OCI-LY7 (cell line): ENCODE measurements around the gene ACER3. TPM values are rescaled to one million over a fixed set of nuclear protein-coding genes. Genes with fewer than 3 reads are reported as not detected.

Experiments used
- BruUV-seq: library from RNA; stranded (reverse); fragments of 400-500 nt; replicated peaks from 2 replicates; lab custom pipeline; 2021; lab: Mats Ljungman, UMichigan
- CTCF ChIA-PET: fragments of 300-600 bp; sonication (Branson Sonifier 250); formaldehyde crosslinking; loops from one replicate; lab custom pipeline; 2022; ENCODE audit warnings: antibody characterized with exemption; ENCODE audit not compliant: unreplicated experiment; lab: Charles Lee
- POLR2A ChIA-PET: fragments of 300-600 bp; sonication (Branson Sonifier 250); formaldehyde crosslinking; loops from one replicate; lab custom pipeline; 2022; ENCODE audit warnings: antibody characterized with exemption; lab: Charles Lee
- DNase-seq: peaks from one replicate; pipeline ENCODE4 v3.0.0-alpha.2; 2015; ENCODE audit warnings: low spot score
- H2AFZ ChIP-seq: fragments of 200-600 bp; sonication (generic), shearing (Covaris generic); 2 replicates; pipeline ENCODE4 v1.6.1; 2014; ENCODE audit warnings: mild to moderate bottlenecking, antibody characterized with exemption, low read length, moderate library complexity
- H3K27ac ChIP-seq: fragments of 200-600 bp; sonication (generic); 2 replicates; pipeline ENCODE4 v1.5.1; 2014; ENCODE audit warnings: mixed run types, low read depth, mild to moderate bottlenecking, moderate library complexity, low read length, inconsistent platforms; ENCODE audit not compliant: poor library complexity, severe bottlenecking
- H3K36me3 ChIP-seq: fragments of 200-600 bp; sonication (generic); 2 replicates; pipeline ENCODE4 v1.6.1; 2014; ENCODE audit warnings: mild to moderate bottlenecking, antibody characterized with exemption, low read length, moderate library complexity, mixed read lengths; ENCODE audit not compliant: insufficient read depth
- H3K4me1 ChIP-seq: fragments of 200-600 bp; sonication (generic); 2 replicates; pipeline ENCODE4 v1.5.1; 2014; ENCODE audit warnings: mild to moderate bottlenecking, low read length; ENCODE audit not compliant: insufficient read depth, poor library complexity, severe bottlenecking
- H3K4me2 ChIP-seq: fragments of 200-600 bp; sonication (generic); 2 replicates; pipeline ENCODE4 v1.6.1; 2014; ENCODE audit warnings: mild to moderate bottlenecking, low read length
- H3K4me3 ChIP-seq: fragments of 200-600 bp; sonication (generic); 2 replicates; pipeline ENCODE4 v1.5.1; 2014; ENCODE audit warnings: mild to moderate bottlenecking, low read depth, low read length; ENCODE audit not compliant: poor library complexity, severe bottlenecking
- H3K79me2 ChIP-seq: fragments of 200-600 bp; sonication (generic); 2 replicates; pipeline ENCODE4 v1.6.1; 2016; ENCODE audit warnings: low read depth, mild to moderate bottlenecking, low read length, moderate library complexity, mixed read lengths; ENCODE audit not compliant: insufficient read depth
- H3K9me2 ChIP-seq: fragments of 200-600 bp; sonication (generic); 2 replicates; pipeline ENCODE4 v1.6.1; 2016; ENCODE audit warnings: mild to moderate bottlenecking, low read length, mixed read lengths; ENCODE audit not compliant: insufficient read depth
- H3K9me3 ChIP-seq: fragments of 200-600 bp; sonication (generic); 2 replicates; pipeline ENCODE4 v1.6.1; 2014; ENCODE audit warnings: mild to moderate bottlenecking, mixed run types, low read length, mixed read lengths
- H4K20me1 ChIP-seq: fragments of 200-600 bp; sonication (generic); 2 replicates; pipeline ENCODE4 v1.6.1; 2014; ENCODE audit warnings: mild to moderate bottlenecking, antibody characterized with exemption, low read length, moderate library complexity, mixed read lengths; ENCODE audit not compliant: insufficient read depth
- EZH2phosphoT487 ChIP-seq: fragments of 200-600 bp; sonication (generic); IDR thresholded peaks from 2 replicates; pipeline ENCODE4 v1.6.1; 2018; ENCODE audit warnings: low read depth, borderline replicate concordance, mild to moderate bottlenecking, mixed run types, antibody characterized with exemption, low read length, moderate library complexity, mixed read lengths
- intact Hi-C: fragments of 100-400 bp; cut with micrococcal nuclease; formaldehyde crosslinking; loops from one replicate; pipeline ENCODE4 v1.10.0; 2022; ENCODE audit not compliant: unreplicated experiment
- total RNA-seq, 2 experiments: library from RNA; depleted of rRNA in 1 of 2; stranded (reverse); fragments of >200 nt in 1 of 2; shearing (Covaris generic) in 1 of 2; gene quantifications; 2 replicates each; pipeline ENCODE4 v1.2.3, GENCODE V29; 2014 to 2022
- TF ChIP-seq, protein P1 (sequence below): fragments of 200-600 bp; sonication (generic); conservative IDR thresholded peaks from 2 replicates; pipeline ENCODE4 v1.5.1; 2014; ENCODE audit warnings: mild to moderate bottlenecking, antibody characterized with exemption, low read length, moderate library complexity, mixed read lengths

Gene ACER3
- total RNA-seq, 2 experiments from 2014 or later = 3.0 to 12.2 TPM

GRCh38 chr11:77069336-77069968 is 208.7 kb downstream of the ACER3 start:
- Histone ChIP-seq H3K9me2 (no peaks in the 10 kb centered on the region), H3K4me3 (no peak overlapping the region), H3K9me3 (no peaks in the 10 kb centered on the region), H3K27ac (no peak overlapping the region), H3K79me2 (no peaks in the 10 kb centered on the region), H3K4me1 (peaks cover 9% of the 10 kb centered on the region), H3K4me2 (no peak overlapping the region), H3K36me3 (no peaks in the 10 kb centered on the region), H2AFZ (no peak overlapping the region), H4K20me1 (no peaks in the 10 kb centered on the region)
- no peak for TF ChIP-seq EZH2phosphoT487
- TF ChIP-seq, protein P1, sequence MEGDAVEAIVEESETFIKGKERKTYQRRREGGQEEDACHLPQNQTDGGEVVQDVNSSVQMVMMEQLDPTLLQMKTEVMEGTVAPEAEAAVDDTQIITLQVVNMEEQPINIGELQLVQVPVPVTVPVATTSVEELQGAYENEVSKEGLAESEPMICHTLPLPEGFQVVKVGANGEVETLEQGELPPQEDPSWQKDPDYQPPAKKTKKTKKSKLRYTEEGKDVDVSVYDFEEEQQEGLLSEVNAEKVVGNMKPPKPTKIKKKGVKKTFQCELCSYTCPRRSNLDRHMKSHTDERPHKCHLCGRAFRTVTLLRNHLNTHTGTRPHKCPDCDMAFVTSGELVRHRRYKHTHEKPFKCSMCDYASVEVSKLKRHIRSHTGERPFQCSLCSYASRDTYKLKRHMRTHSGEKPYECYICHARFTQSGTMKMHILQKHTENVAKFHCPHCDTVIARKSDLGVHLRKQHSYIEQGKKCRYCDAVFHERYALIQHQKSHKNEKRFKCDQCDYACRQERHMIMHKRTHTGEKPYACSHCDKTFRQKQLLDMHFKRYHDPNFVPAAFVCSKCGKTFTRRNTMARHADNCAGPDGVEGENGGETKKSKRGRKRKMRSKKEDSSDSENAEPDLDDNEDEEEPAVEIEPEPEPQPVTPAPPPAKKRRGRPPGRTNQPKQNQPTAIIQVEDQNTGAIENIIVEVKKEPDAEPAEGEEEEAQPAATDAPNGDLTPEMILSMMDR = no peak
- no peak for DNase-seq
- intact Hi-C loops = no loop called here
- CTCF ChIA-PET = no interaction called here
- POLR2A ChIA-PET = no interaction called here
- no TSS peak for BruUV-seq

DNA sequence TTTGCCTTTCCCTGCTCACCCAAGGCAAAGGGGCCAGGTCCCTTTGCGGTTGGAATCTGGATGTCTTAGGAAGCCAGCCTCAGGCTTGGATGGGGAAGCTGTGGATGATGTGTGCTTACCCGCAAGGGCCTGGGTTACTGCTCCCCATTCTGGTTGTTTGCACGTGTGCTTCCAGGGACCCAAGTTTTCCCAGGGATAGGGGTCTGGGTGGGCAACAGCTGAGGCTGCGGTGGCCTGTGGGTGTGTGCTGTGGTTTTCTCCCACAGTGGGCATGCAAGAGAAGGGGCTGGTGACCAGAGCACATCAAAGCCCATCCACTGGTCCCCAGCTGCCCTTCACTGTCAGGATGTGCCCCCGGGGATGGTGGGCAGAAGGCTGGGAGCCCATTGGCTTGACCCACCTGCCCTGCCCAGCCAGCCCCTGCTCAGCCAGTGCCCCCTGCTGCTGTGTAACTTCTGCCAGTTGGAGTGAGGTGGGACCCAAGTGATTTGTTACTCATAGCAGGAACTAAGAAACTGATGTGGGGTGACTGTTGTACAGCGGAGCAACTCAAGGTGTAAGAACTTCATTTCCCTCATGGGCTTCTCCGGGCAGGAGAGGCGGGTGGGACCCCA is 209.4 kb downstream of the ACER3 start:
- Histone ChIP-seq H3K4me1 (peaks cover 9% of the 10 kb centered on the region), H3K9me3 (no peaks in the 10 kb centered on the region), H3K79me2 (no peaks in the 10 kb centered on the region), H3K9me2 (no peaks in the 10 kb centered on the region), H3K4me2 (no peak overlapping the region), H2AFZ (no peak overlapping the region), H3K27ac (no peak overlapping the region), H3K4me3 (no peak overlapping the region), H4K20me1 (no peaks in the 10 kb centered on the region), H3K36me3 (no peaks in the 10 kb centered on the region)
- DNase-seq = no peak
- ChIA-PET POLR2A (no interaction called here), CTCF (no interaction called here)
- intact Hi-C loops = no loop called here
- no peak for TF ChIP-seq EZH2phosphoT487
- TF ChIP-seq, protein P1 = no peak
- no TSS peak for BruUV-seq

DNA sequence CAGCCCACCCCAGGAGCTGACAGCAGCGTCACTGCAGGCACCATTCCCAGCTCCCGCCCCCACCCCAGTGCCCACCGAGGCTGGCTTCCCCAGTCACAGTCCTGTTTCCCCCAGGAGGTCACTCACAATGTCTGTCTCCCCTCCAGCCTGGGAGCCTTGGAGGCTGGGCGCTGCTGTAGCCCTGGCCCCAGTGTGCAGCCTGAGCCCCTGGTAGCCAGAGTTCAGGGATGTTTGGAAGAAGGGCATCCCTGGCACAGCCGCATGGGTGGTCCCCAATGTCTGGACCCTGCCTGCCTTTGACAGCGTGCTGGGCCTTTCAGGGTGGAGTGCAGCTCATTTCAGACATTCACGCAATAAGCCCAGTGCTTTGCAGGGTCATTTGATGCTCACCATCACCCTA is 210.4 kb downstream of the ACER3 start:
- no peaks in the 10 kb centered on the region for H3K36me3 ChIP-seq
- H3K4me3 ChIP-seq = no peak overlapping the region
- H3K9me2 ChIP-seq = no peaks in the 10 kb centered on the region
- peaks cover 8% of the 10 kb centered on the region for H3K4me1 ChIP-seq
- H3K79me2 ChIP-seq = no peaks in the 10 kb centered on the region
- intact Hi-C loops = no loop called here
- no peak overlapping the region for H3K4me2 ChIP-seq
- no peak overlapping the region for H3K27ac ChIP-seq
- no peak overlapping the region for H2AFZ ChIP-seq
- no peaks in the 10 kb centered on the region for H3K9me3 ChIP-seq
- H4K20me1 ChIP-seq = no peaks in the 10 kb centered on the region
- DNase-seq = no peak
- ChIA-PET CTCF (no interaction called here), POLR2A (interaction anchor here (0.5 kb wide), 1 partner anchor 24 kb away, joined by 3 read pairs; no protein-coding TSS in a partner anchor)
- BruUV-seq = no TSS peak
- TF ChIP-seq, protein P1 = no peak
- TF ChIP-seq EZH2phosphoT487 = no peak
